ENCODE measurements around the gene PPP1R18.

The PPP1R18 gene

DNA sequence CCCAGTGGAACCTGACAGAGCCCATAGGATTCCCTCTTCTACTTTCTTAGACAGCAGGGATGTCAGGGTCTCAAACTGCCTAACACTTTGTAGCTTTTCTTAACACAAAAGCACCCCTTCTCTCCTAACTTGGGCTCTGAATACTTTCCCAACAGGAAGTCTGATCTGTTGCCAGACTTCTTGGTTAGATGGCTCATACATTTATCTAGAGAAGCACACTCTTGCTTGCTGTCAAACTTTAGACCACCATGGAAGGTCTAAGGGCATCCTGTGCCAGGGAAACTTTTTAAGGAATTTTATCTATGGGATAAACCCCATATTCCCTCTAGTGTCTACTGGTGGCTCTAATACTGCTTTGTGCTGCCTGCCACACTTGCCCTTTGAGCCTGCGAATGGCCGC lies 42.8 kb downstream of the PPP1R18 start:
- Histone ChIP-seq H3K9ac (ENCODE audit: low read length) (no peak overlapping the region), H3K4me1 (ENCODE audit: control insufficient read depth, insufficient read depth, low read length) (peaks cover 11% of the 10 kb centered on the region), H3K4me3 (ENCODE audit: low read length) (no peak overlapping the region), H3K36me3 (ENCODE audit: control insufficient read depth, insufficient read depth, low read length) (no peaks in the 10 kb centered on the region), H3K9me3 (ENCODE audit: control insufficient read depth, low read length) (no peaks in the 10 kb centered on the region), H3K27me3 (ENCODE audit: control insufficient read depth, insufficient read depth, low read length) (no peaks in the 10 kb centered on the region)

DNA sequence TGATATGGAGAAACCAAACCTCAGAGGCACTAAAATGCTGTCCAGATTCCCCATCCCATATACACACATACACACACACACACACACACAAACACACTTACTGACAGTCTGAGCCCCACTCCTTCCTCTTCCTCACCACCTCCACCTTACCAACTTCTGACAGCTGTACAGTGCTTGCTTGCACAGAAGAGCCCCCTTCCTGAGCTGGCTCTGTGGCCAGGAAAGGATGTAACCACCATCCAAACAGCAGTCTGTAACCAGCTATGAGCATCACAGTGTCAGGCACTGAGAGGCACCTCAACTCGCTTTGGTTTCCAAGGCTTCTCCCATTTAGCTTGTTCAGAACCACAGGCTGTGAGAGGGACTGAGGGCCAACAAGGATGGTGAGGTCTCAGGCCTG lies 45.4 kb downstream of the PPP1R18 start:
- Histone ChIP-seq H3K4me3 (ENCODE audit: low read length) (no peak overlapping the region), H3K9ac (ENCODE audit: low read length) (no peak overlapping the region), H3K9me3 (ENCODE audit: control insufficient read depth, low read length) (no peaks in the 10 kb centered on the region), H3K27me3 (ENCODE audit: control insufficient read depth, insufficient read depth, low read length) (no peaks in the 10 kb centered on the region), H3K4me1 (ENCODE audit: control insufficient read depth, insufficient read depth, low read length) (peaks cover 4% of the 10 kb centered on the region), H3K36me3 (ENCODE audit: control insufficient read depth, insufficient read depth, low read length) (no peaks in the 10 kb centered on the region)

DNA sequence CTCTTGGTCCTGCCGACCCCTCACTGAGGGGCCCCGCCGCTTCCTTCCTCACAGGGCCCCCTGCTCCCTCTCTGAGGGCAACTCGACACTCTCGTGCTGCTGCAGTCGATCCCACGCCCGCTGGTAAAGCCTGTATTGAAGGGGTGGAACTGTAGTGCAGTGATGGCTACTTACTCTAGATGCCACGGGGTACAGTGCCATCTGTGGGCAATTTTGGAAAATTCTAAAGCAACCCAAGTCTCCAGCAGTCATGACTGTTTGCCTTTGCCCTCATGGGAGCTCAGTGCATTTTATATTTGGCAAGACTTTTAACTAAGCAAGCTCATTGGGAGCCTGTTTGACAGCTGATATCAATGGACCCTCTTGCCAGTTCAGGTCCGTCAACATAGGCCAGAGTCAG lies 46.0 kb downstream of the PPP1R18 start:
- Histone ChIP-seq H3K9ac (ENCODE audit: low read length) (no peak overlapping the region), H3K36me3 (ENCODE audit: control insufficient read depth, insufficient read depth, low read length) (no peaks in the 10 kb centered on the region), H3K9me3 (ENCODE audit: control insufficient read depth, low read length) (no peaks in the 10 kb centered on the region), H3K4me1 (ENCODE audit: control insufficient read depth, insufficient read depth, low read length) (no peaks in the 10 kb centered on the region), H3K27me3 (ENCODE audit: control insufficient read depth, insufficient read depth, low read length) (no peaks in the 10 kb centered on the region), H3K4me3 (ENCODE audit: low read length) (no peak overlapping the region)

DNA sequence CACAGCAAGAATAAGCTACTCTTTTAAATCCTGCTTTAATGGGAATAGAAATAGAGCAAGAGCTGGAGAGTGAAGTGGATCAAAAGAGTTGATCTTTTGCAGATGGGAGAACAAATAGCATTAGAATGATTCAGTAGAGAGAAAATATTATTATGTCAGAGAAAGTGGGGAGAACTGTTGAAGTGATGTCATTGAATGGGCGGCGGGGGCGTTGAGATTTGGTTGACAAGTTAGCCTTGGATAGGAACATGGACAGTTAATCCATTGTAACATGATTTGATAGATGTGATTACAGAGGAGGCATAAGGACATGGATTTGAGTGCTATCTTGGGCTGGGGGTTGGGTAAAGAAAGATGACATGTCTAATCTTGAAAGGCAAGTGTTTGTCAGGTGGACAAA lies 50.6 kb downstream of the PPP1R18 start:
- H3K4me1 ChIP-seq (ENCODE audit: control insufficient read depth, insufficient read depth, low read length): no peaks in the 10 kb centered on the region
- no peak overlapping the region for H3K4me3 ChIP-seq (ENCODE audit: low read length)
- H3K36me3 ChIP-seq (ENCODE audit: control insufficient read depth, insufficient read depth, low read length): peaks cover 7% of the 10 kb centered on the region
- no peaks in the 10 kb centered on the region for H3K27me3 ChIP-seq (ENCODE audit: control insufficient read depth, insufficient read depth, low read length)
- no peaks in the 10 kb centered on the region for H3K9me3 ChIP-seq (ENCODE audit: control insufficient read depth, low read length)
- no peak overlapping the region for H3K9ac ChIP-seq (ENCODE audit: low read length)

DNA sequence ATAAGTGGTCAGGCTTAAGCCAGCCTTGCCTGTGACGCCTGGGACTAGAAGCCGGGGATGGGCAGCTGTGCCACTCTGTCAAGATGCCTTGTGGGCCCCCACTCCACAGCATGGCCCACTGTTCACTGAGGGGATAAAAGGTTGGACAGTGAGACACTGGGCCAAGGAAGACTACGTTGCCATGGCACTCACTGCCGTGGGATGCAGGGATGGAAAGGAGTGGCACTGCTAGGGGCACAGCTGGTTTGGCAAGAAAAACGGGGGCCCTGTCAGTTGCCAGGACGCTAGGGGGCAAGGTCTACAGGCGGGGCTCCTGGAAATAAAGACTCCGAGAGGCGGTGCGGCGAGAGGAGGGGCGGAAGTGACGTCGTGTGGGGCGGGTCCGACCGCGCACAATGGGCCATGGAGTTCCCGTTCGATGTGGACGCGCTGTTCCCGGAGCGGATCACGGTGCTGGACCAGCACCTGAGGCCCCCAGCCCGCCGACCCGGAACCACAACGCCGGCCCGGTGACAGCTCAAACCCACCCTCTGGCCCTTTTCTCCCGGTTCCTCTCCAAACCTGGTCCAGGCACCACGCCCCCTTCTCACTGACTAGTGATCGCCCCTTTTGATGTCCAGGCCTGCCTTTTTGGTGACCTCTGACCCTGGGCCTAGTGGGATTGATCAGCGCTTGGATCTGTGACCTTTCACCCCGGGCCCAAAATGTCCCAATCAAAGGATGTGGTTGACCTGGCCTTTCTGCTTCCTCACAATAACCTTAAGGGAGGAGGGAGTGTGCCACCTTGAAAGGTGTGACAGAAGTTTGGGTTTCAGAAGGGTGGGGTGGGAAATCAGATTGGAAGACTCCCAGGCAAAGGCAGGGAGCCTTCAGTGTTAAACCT lies 59.7 kb downstream of the PPP1R18 start, which contains the start of gene ATAT1:
TSS of gene ATAT1 (plus strand) at position 391 of the 883 bp plus-strand sequence.
- Histone ChIP-seq H3K36me3 (ENCODE audit: control insufficient read depth, insufficient read depth, low read length) (peaks cover 8% of the 10 kb centered on the region), H3K4me3 (ENCODE audit: low read length) (peak within 1 kb of the TSS; percentile 95), H3K9me3 (ENCODE audit: control insufficient read depth, low read length) (no peaks in the 10 kb centered on the region), H3K9ac (ENCODE audit: low read length) (peak within 1 kb of the TSS; percentile 98), H3K27me3 (ENCODE audit: control insufficient read depth, insufficient read depth, low read length) (no peaks in the 10 kb centered on the region), H3K4me1 (ENCODE audit: control insufficient read depth, insufficient read depth, low read length) (peaks cover 18% of the 10 kb centered on the region)

All from mucosa of stomach (tissue), 1 donor.